Activated gamma-delta T cell treated with anti-CD3 and anti-CD28 coated beads, Interleukin-2, amount 50 U/mL, for 16 hours (primary cell): ENCODE results near the gene SP3.

Source experiments
- DNase-seq: peaks from one replicate; pipeline ENCODE4 v3.0.0-alpha.2; 2020; ENCODE audit warnings: low read depth

SP3 gene

GRCh38 chr2:173942861-173943523, 22.2 kb downstream of the SP3 start:
- no peak for DNase-seq

GRCh38 chr2:173941567-173941966, 23.6 kb downstream of the SP3 start:
- DNase-seq: no peak

GRCh38 chr2:173940208-173941020, 24.8 kb downstream of the SP3 start:
- DNase-seq: no peak

GRCh38 chr2:173938700-173939384, 26.3 kb downstream of the SP3 start:
- no peak for DNase-seq

- no peak for DNase-seq
Observed at GRCh38 chr2:173935305-173935704, 29.9 kb downstream of the SP3 start.

GRCh38 chr2:173934895-173935294, 30.3 kb downstream of the SP3 start:
- no peak for DNase-seq

- DNase-seq: no peak
Observed at GRCh38 chr2:173931751-173932150, 33.4 kb downstream of the SP3 start.

- no peak for DNase-seq
Observed at GRCh38 chr2:173929441-173929840, 35.7 kb downstream of the SP3 start.

GRCh38 chr2:173926875-173927274, 38.3 kb downstream of the SP3 start:
- DNase-seq: no peak

GRCh38 chr2:173924285-173924684, 40.9 kb downstream of the SP3 start:
- DNase-seq: no peak

GRCh38 chr2:173922760-173923159, 42.4 kb downstream of the SP3 start:
- no peak for DNase-seq

- DNase-seq: no peak
Observed at GRCh38 chr2:173922068-173922467, 43.1 kb downstream of the SP3 start.

- no peak for DNase-seq
Observed at GRCh38 chr2:173914055-173914927, 50.9 kb downstream of the SP3 start.

- no peak for DNase-seq
Observed at GRCh38 chr2:173909846-173910245, 55.3 kb downstream of the SP3 start.

GRCh38 chr2:173906626-173907025, 58.5 kb downstream of the SP3 start:
- no peak for DNase-seq

GRCh38 chr2:173903601-173904394, 61.4 kb downstream of the SP3 start:
- no peak for DNase-seq

GRCh38 chr2:173898996-173899395, 66.2 kb downstream of the SP3 start:
- no peak for DNase-seq

GRCh38 chr2:173898178-173898668, 67.0 kb downstream of the SP3 start:
- DNase-seq: no peak

GRCh38 chr2:173896755-173897154, 68.4 kb downstream of the SP3 start:
- no peak for DNase-seq

- no peak for DNase-seq
Observed at GRCh38 chr2:173892341-173892740, 72.8 kb downstream of the SP3 start.
